ENCODE measurements around the gene TSEN34.
A peak's percentile ranks its signal among the peaks of the same experiment; 100 is the strongest.

Gene TSEN34

GRCh38 chr19:54158812-54159351, 32.2 kb upstream of the TSEN34 start:
- DNase-seq = no peak
- Histone ChIP-seq H3K27ac (peak overlapping the region; percentile 94), H3K4me3 (ENCODE audit: low read depth, low read length) (peak overlapping the region; percentile 71), H3K27me3 (ENCODE audit: insufficient read depth, low read depth, severe bottlenecking) (no peaks in the 10 kb centered on the region), H3K36me3 (peaks cover 45% of the 10 kb centered on the region), H3K9me3 (ENCODE audit: severe bottlenecking) (no peaks in the 10 kb centered on the region)
- TF ChIP-seq, protein P1, sequence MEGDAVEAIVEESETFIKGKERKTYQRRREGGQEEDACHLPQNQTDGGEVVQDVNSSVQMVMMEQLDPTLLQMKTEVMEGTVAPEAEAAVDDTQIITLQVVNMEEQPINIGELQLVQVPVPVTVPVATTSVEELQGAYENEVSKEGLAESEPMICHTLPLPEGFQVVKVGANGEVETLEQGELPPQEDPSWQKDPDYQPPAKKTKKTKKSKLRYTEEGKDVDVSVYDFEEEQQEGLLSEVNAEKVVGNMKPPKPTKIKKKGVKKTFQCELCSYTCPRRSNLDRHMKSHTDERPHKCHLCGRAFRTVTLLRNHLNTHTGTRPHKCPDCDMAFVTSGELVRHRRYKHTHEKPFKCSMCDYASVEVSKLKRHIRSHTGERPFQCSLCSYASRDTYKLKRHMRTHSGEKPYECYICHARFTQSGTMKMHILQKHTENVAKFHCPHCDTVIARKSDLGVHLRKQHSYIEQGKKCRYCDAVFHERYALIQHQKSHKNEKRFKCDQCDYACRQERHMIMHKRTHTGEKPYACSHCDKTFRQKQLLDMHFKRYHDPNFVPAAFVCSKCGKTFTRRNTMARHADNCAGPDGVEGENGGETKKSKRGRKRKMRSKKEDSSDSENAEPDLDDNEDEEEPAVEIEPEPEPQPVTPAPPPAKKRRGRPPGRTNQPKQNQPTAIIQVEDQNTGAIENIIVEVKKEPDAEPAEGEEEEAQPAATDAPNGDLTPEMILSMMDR (IDR thresholded peaks at IDR 0.05; ENCODE audit: low read depth, low read length) = no peak

- Histone ChIP-seq H3K9me3 (ENCODE audit: severe bottlenecking) (no peaks in the 10 kb centered on the region), H3K27me3 (ENCODE audit: insufficient read depth, low read depth, severe bottlenecking) (no peaks in the 10 kb centered on the region), H3K27ac (peak within 1 kb of the TSS; percentile 94), H3K36me3 (peaks cover 38% of the 10 kb centered on the region), H3K4me3 (ENCODE audit: low read depth, low read length) (peak within 1 kb of the TSS; percentile 83)
- TF ChIP-seq, protein P1 (IDR thresholded peaks at IDR 0.05; ENCODE audit: low read depth, low read length) = 0 out of 2 replicates have a peak, but pooled peaks have one; percentile 6
- DNase-seq = peak; percentile 99
Measured at GRCh38 chr19:54159352-54160181, 31.5 kb upstream of the TSEN34 start, which contains the start of gene LENG1. Gene LENG1, minus strand, starts transcription at chr19:54159721. Its CDS starts 26 bp downstream, at chr19:54159695.

DNA sequence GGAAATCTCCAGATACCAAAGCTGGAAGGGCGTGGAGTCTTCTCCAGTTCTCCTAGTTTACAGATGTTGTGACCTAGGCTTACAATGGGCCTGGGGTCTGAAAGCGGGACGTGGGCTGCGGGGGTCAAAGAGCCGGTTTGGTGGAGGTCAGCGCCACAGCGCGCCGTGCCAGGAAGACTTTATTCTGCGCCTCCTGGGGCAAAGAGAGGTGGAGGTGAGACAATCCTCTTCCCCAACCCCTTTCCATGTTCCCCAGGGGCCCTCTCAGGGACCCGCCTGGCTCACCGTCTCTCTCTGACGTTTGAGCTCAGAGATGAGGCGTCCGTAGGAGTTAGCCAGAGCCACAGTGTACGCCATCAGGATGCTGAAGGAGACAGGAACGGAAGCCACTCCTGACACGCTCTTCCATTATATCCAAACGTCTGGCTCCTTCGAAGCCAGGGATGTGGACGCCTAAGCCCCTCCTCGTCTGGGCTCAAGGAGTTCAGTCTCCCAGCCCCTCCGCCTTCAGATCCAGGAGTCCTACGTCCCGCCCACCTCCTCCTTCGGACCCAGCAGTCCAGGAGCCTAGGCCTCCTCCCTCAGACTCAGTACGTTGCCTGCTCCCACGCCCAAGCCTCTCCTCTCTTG, 30.8 kb upstream of the TSEN34 start:
- Histone ChIP-seq H3K4me3 (ENCODE audit: low read depth, low read length) (peak overlapping the region; percentile 83), H3K9me3 (ENCODE audit: severe bottlenecking) (no peaks in the 10 kb centered on the region), H3K36me3 (peaks cover 30% of the 10 kb centered on the region), H3K27ac (peak overlapping the region; percentile 87), H3K27me3 (ENCODE audit: insufficient read depth, low read depth, severe bottlenecking) (no peaks in the 10 kb centered on the region)
- TF ChIP-seq, protein P1 (IDR thresholded peaks at IDR 0.05; ENCODE audit: low read depth, low read length) = no peak
- DNase-seq = no peak

GRCh38 chr19:54160854-54161253, 30.3 kb upstream of the TSEN34 start:
- no peaks in the 10 kb centered on the region for H3K9me3 ChIP-seq (ENCODE audit: severe bottlenecking)
- H3K36me3 ChIP-seq = peaks cover 25% of the 10 kb centered on the region
- H3K4me3 ChIP-seq (ENCODE audit: low read depth, low read length) = peak overlapping the region; percentile 83
- peak overlapping the region; percentile 87 for H3K27ac ChIP-seq
- DNase-seq = no peak
- no peaks in the 10 kb centered on the region for H3K27me3 ChIP-seq (ENCODE audit: insufficient read depth, low read depth, severe bottlenecking)
- TF ChIP-seq, protein P1 (IDR thresholded peaks at IDR 0.05; ENCODE audit: low read depth, low read length) = no peak

- H3K4me3 ChIP-seq (ENCODE audit: low read depth, low read length) = no peak overlapping the region
- no peaks in the 10 kb centered on the region for H3K9me3 ChIP-seq (ENCODE audit: severe bottlenecking)
- no peaks in the 10 kb centered on the region for H3K27me3 ChIP-seq (ENCODE audit: insufficient read depth, low read depth, severe bottlenecking)
- H3K27ac ChIP-seq = no peak overlapping the region
- TF ChIP-seq, protein P1 (IDR thresholded peaks at IDR 0.05; ENCODE audit: low read depth, low read length) = no peak
- peaks cover 10% of the 10 kb centered on the region for H3K36me3 ChIP-seq
- DNase-seq = no peak
Measured at GRCh38 chr19:54162241-54162805, 28.8 kb upstream of the TSEN34 start.

Measured in WERI-Rb-1 (cell line).